Endothelial cell of umbilical vein (primary cell): ENCODE data around the gene CSMD2.

ENCODE experiments used
- CTCF ChIP-seq, 2 donors: IDR thresholded peaks; 1 replicate in 1 of 2; 2 replicates in 1 of 2; pipeline ENCODE4 v1.5.1; 2011; ENCODE audit warnings: low read length in 2 of 2, mild to moderate bottlenecking in 2 of 2, moderate library complexity in 2 of 2, control low read depth in 1 of 2, inconsistent platforms in 1 of 2, low read depth in 1 of 2; ENCODE audit not compliant: insufficient read depth in 1 of 2; ENCODE audit errors: extremely low read depth in 1 of 2
- EZH2 ChIP-seq: IDR thresholded peaks from 2 replicates; pipeline ENCODE4 v1.6.1; 2012; ENCODE audit warnings: borderline replicate concordance, low read depth, mild to moderate bottlenecking, moderate library complexity, low read length, inconsistent platforms; ENCODE audit not compliant: severe bottlenecking
- MAX ChIP-seq: IDR thresholded peaks from 2 replicates; pipeline ENCODE4 v1.6.1; 2011; ENCODE audit not compliant: insufficient read depth, insufficient read length
- MYC ChIP-seq: IDR thresholded peaks from one replicate; pipeline ENCODE4 v1.6.1; 2011; ENCODE audit warnings: mild to moderate bottlenecking, low read depth, low read length
- POLR2A ChIP-seq: IDR thresholded peaks from 2 replicates; pipeline ENCODE4 v1.6.1; 2012; ENCODE audit warnings: low read depth, mild to moderate bottlenecking, control low read depth, low read length
- POLR2AphosphoS5 ChIP-seq: IDR thresholded peaks from 2 replicates; pipeline ENCODE4 v1.6.1; 2012; ENCODE audit warnings: low read depth, mild to moderate bottlenecking, control low read depth, low read length, moderate library complexity; ENCODE audit not compliant: insufficient read depth

- TF ChIP-seq POLR2A (no peak), CTCF (IDR thresholded peaks at IDR 0.05; ENCODE audit: extremely low read depth in 1 of 2, insufficient read depth in 1 of 2, low read depth in 1 of 2, low read length in 2 of 2) (no peak), POLR2AphosphoS5 (no peak), EZH2 (no peak), MAX (no peak), MYC (no peak)
Observed at GRCh38 chr1:33781652-33782051, 383.4 kb downstream of the CSMD2 start.
